GM23338 (cell line): ENCODE data around the gene RAB6A.

ENCODE experiments used
- CREB1 ChIP-seq: fragments of 250-450 bp; sonication (Bioruptor Pico); IDR thresholded peaks from 2 replicates; pipeline ENCODE4 v1.5.0; 2020; ENCODE audit warnings: low read depth, mild to moderate bottlenecking, moderate library complexity
- CTCF ChIP-seq, 2 experiments: fragments of 200-600 bp in 1 of 2; sonication (generic) in 1 of 2; conservative IDR thresholded peaks; 2 replicates each; pipeline versions ENCODE4 v1.5.1 to v1.6.1; 2016 to 2017; ENCODE audit warnings: antibody characterized with exemption in 2 of 2, low read depth in 2 of 2, mild to moderate bottlenecking in 2 of 2, moderate library complexity in 1 of 2
- EZH2 ChIP-seq: fragments of 200-600 bp; sonication (generic); IDR thresholded peaks from one replicate; pipeline ENCODE4 v1.8.0; 2017; ENCODE audit warnings: antibody characterized with exemption, mild to moderate bottlenecking, low read depth; ENCODE audit not compliant: unreplicated experiment
- EZH2phosphoT487 ChIP-seq: fragments of 200-600 bp; sonication (generic); IDR thresholded peaks from one replicate; pipeline ENCODE4 v1.8.1; 2018; ENCODE audit warnings: antibody characterized with exemption; ENCODE audit not compliant: unreplicated experiment
- JUNB ChIP-seq: IDR thresholded peaks from one replicate; pipeline ENCODE4 v1.6.1; 2016; ENCODE audit warnings: antibody characterized with exemption; ENCODE audit not compliant: unreplicated experiment
- NANOG ChIP-seq: IDR thresholded peaks from 2 replicates; pipeline ENCODE4 v1.6.1; 2016; ENCODE audit warnings: antibody characterized with exemption, borderline replicate concordance
- POLR2AphosphoS5 ChIP-seq: IDR thresholded peaks from 2 replicates; pipeline ENCODE4 v1.6.1; 2016; ENCODE audit warnings: antibody characterized with exemption, low read depth
- ZNF331 ChIP-seq: fragments of 250-450 bp; sonication (Bioruptor Pico); IDR thresholded peaks from 2 replicates; pipeline ENCODE4 v1.5.0; 2020; ENCODE audit warnings: low read depth, mild to moderate bottlenecking, moderate library complexity
- TF ChIP-seq, protein P1 (sequence below): fragments of 250-450 bp; sonication (Bioruptor Pico); IDR thresholded peaks from 2 replicates; pipeline ENCODE4 v1.5.0; 2020; ENCODE audit warnings: mild to moderate bottlenecking, moderate library complexity
- TF ChIP-seq, protein P2 (sequence below): IDR thresholded peaks from one replicate; pipeline ENCODE4 v1.6.1; 2018; ENCODE audit warnings: antibody characterized with exemption; ENCODE audit not compliant: unreplicated experiment
- TF ChIP-seq, protein P3 (sequence below): IDR thresholded peaks from 2 replicates; pipeline ENCODE4 v1.6.1; 2016; ENCODE audit warnings: antibody characterized with exemption

GRCh38 chr11:73757598-73757997, 3.3 kb downstream of the RAB6A start:
- TF ChIP-seq POLR2AphosphoS5 = no peak
- TF ChIP-seq ZNF331 (CRISPR knock-in tag) = no peak
- TF ChIP-seq, protein P1, sequence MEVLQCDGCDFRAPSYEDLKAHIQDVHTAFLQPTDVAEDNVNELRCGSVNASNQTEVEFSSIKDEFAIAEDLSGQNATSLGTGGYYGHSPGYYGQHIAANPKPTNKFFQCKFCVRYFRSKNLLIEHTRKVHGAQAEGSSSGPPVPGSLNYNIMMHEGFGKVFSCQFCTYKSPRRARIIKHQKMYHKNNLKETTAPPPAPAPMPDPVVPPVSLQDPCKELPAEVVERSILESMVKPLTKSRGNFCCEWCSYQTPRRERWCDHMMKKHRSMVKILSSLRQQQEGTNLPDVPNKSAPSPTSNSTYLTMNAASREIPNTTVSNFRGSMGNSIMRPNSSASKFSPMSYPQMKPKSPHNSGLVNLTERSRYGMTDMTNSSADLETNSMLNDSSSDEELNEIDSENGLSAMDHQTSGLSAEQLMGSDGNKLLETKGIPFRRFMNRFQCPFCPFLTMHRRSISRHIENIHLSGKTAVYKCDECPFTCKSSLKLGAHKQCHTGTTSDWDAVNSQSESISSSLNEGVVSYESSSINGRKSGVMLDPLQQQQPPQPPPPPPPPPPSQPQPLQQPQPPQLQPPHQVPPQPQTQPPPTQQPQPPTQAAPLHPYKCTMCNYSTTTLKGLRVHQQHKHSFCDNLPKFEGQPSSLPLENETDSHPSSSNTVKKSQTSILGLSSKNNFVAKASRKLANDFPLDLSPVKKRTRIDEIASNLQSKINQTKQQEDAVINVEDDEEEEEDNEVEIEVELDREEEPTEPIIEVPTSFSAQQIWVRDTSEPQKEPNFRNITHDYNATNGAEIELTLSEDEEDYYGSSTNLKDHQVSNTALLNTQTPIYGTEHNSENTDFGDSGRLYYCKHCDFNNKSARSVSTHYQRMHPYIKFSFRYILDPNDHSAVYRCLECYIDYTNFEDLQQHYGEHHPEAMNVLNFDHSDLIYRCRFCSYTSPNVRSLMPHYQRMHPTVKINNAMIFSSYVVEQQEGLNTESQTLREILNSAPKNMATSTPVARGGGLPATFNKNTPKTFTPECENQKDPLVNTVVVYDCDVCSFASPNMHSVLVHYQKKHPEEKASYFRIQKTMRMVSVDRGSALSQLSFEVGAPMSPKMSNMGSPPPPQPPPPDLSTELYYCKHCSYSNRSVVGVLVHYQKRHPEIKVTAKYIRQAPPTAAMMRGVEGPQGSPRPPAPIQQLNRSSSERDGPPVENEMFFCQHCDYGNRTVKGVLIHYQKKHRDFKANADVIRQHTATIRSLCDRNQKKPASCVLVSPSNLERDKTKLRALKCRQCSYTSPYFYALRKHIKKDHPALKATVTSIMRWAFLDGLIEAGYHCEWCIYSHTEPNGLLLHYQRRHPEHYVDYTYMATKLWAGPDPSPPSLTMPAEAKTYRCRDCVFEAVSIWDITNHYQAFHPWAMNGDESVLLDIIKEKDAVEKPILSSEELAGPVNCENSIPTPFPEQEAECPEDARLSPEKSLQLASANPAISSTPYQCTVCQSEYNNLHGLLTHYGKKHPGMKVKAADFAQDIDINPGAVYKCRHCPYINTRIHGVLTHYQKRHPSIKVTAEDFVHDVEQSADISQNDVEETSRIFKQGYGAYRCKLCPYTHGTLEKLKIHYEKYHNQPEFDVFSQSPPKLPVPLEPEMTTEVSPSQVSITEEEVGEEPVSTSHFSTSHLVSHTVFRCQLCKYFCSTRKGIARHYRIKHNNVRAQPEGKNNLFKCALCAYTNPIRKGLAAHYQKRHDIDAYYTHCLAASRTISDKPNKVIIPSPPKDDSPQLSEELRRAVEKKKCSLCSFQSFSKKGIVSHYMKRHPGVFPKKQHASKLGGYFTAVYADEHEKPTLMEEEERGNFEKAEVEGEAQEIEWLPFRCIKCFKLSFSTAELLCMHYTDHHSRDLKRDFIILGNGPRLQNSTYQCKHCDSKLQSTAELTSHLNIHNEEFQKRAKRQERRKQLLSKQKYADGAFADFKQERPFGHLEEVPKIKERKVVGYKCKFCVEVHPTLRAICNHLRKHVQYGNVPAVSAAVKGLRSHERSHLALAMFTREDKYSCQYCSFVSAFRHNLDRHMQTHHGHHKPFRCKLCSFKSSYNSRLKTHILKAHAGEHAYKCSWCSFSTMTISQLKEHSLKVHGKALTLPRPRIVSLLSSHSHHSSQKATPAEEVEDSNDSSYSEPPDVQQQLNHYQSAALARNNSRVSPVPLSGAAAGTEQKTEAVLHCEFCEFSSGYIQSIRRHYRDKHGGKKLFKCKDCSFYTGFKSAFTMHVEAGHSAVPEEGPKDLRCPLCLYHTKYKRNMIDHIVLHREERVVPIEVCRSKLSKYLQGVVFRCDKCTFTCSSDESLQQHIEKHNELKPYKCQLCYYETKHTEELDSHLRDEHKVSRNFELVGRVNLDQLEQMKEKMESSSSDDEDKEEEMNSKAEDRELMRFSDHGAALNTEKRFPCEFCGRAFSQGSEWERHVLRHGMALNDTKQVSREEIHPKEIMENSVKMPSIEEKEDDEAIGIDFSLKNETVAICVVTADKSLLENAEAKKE (CRISPR knock-in tag) = no peak
- no peak for TF ChIP-seq CTCF (conservative IDR thresholded peaks at IDR 0.05; ENCODE audit: low read depth in 2 of 2)
- no peak for TF ChIP-seq NANOG
- no peak for TF ChIP-seq EZH2
- TF ChIP-seq EZH2phosphoT487 = no peak
- TF ChIP-seq, protein P2, sequence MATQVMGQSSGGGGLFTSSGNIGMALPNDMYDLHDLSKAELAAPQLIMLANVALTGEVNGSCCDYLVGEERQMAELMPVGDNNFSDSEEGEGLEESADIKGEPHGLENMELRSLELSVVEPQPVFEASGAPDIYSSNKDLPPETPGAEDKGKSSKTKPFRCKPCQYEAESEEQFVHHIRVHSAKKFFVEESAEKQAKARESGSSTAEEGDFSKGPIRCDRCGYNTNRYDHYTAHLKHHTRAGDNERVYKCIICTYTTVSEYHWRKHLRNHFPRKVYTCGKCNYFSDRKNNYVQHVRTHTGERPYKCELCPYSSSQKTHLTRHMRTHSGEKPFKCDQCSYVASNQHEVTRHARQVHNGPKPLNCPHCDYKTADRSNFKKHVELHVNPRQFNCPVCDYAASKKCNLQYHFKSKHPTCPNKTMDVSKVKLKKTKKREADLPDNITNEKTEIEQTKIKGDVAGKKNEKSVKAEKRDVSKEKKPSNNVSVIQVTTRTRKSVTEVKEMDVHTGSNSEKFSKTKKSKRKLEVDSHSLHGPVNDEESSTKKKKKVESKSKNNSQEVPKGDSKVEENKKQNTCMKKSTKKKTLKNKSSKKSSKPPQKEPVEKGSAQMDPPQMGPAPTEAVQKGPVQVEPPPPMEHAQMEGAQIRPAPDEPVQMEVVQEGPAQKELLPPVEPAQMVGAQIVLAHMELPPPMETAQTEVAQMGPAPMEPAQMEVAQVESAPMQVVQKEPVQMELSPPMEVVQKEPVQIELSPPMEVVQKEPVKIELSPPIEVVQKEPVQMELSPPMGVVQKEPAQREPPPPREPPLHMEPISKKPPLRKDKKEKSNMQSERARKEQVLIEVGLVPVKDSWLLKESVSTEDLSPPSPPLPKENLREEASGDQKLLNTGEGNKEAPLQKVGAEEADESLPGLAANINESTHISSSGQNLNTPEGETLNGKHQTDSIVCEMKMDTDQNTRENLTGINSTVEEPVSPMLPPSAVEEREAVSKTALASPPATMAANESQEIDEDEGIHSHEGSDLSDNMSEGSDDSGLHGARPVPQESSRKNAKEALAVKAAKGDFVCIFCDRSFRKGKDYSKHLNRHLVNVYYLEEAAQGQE = no peak
- no peak for TF ChIP-seq JUNB
- no peak for TF ChIP-seq CREB1
- TF ChIP-seq, protein P3, sequence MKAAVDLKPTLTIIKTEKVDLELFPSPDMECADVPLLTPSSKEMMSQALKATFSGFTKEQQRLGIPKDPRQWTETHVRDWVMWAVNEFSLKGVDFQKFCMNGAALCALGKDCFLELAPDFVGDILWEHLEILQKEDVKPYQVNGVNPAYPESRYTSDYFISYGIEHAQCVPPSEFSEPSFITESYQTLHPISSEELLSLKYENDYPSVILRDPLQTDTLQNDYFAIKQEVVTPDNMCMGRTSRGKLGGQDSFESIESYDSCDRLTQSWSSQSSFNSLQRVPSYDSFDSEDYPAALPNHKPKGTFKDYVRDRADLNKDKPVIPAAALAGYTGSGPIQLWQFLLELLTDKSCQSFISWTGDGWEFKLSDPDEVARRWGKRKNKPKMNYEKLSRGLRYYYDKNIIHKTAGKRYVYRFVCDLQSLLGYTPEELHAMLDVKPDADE = no peak
